Glutamatergic neuron (in vitro differentiated cells): ENCODE data around the gene CDC14A. TPM values are rescaled to one million over a fixed set of nuclear protein-coding genes. Genes with fewer than 3 reads are reported as not detected.

ENCODE experiments used
- DNase-seq: peaks from one replicate; pipeline ENCODE4 v3.0.0; 2022
- H3K27ac Mint-ChIP-seq: one replicate; pipeline ENCODE4 v1.8.0; 2020; ENCODE audit warnings: mild to moderate bottlenecking, mixed read lengths, inconsistent platforms; ENCODE audit not compliant: unreplicated experiment
- H3K27me3 Mint-ChIP-seq: one replicate; pipeline ENCODE4 v1.8.0; 2020; ENCODE audit warnings: mild to moderate bottlenecking, moderate library complexity, mixed read lengths, inconsistent platforms; ENCODE audit not compliant: unreplicated experiment
- H3K36me3 Mint-ChIP-seq: one replicate; pipeline ENCODE4 v1.8.0; 2020; ENCODE audit warnings: mild to moderate bottlenecking, mixed read lengths, inconsistent platforms; ENCODE audit not compliant: unreplicated experiment
- H3K4me1 Mint-ChIP-seq: one replicate; pipeline ENCODE4 v1.8.0; 2020; ENCODE audit warnings: mild to moderate bottlenecking, low read depth, mixed read lengths, inconsistent platforms; ENCODE audit not compliant: unreplicated experiment
- H3K4me3 Mint-ChIP-seq: one replicate; pipeline ENCODE4 v1.8.0; 2020; ENCODE audit warnings: mild to moderate bottlenecking, mixed read lengths, inconsistent platforms; ENCODE audit not compliant: unreplicated experiment
- H3K9me3 Mint-ChIP-seq: one replicate; pipeline ENCODE4 v1.8.0; 2020; ENCODE audit warnings: mild to moderate bottlenecking, moderate library complexity, mixed read lengths, inconsistent platforms; ENCODE audit not compliant: unreplicated experiment
- CTCF ChIP-seq: fragments of 200-600 bp; sonication (generic); IDR thresholded peaks from one replicate; pipeline ENCODE4 v1.5.0; 2021; ENCODE audit not compliant: partially characterized antibody, unreplicated experiment
- total RNA-seq: library from RNA; stranded (reverse); fragmentation: NEBNext Ultra II Directional; extraction: Animal tissue kit (Norgen Biotek cat#: 25700); gene quantifications from one replicate; pipeline ENCODE4 v1.2.1, GENCODE V29; 2021; ENCODE audit not compliant: unreplicated experiment

CDC14A gene
- total RNA-seq, 1 donor from 2014 or later = 9.2 TPM

GRCh38 chr1:100320311-100321099 lies 31.8 kb upstream of the CDC14A start:
- Mint-ChIP-seq H3K27ac (no peak overlapping the region), H3K4me1 (no peaks in the 10 kb centered on the region), H3K36me3 (no peaks in the 10 kb centered on the region), H3K9me3 (no peaks in the 10 kb centered on the region), H3K27me3 (no peaks in the 10 kb centered on the region), H3K4me3 (no peak overlapping the region)
- no peak for TF ChIP-seq CTCF
- DNase-seq = no peak

- no peaks in the 10 kb centered on the region for H3K27me3 Mint-ChIP-seq
- H3K9me3 Mint-ChIP-seq = no peaks in the 10 kb centered on the region
- no peaks in the 10 kb centered on the region for H3K36me3 Mint-ChIP-seq
- H3K4me1 Mint-ChIP-seq = no peaks in the 10 kb centered on the region
- no peak for DNase-seq
- H3K4me3 Mint-ChIP-seq = no peak overlapping the region
- no peak for TF ChIP-seq CTCF
- H3K27ac Mint-ChIP-seq = no peak overlapping the region
Measured at GRCh38 chr1:100321100-100321493, 31.2 kb upstream of the CDC14A start.

- no peaks in the 10 kb centered on the region for H3K36me3 Mint-ChIP-seq
Measured at GRCh38 chr1:100321506-100321905, 30.8 kb upstream of the CDC14A start.

GRCh38 chr1:100322436-100323211 lies 29.7 kb upstream of the CDC14A start:
- no peak for TF ChIP-seq CTCF
- H3K27me3 Mint-ChIP-seq = no peaks in the 10 kb centered on the region
- H3K4me3 Mint-ChIP-seq = no peak overlapping the region
- H3K9me3 Mint-ChIP-seq = no peaks in the 10 kb centered on the region
- no peak overlapping the region for H3K27ac Mint-ChIP-seq
- no peak for DNase-seq
- no peaks in the 10 kb centered on the region for H3K36me3 Mint-ChIP-seq
- H3K4me1 Mint-ChIP-seq = no peaks in the 10 kb centered on the region

More at GRCh38 chr1:100321506-100321905, 30.8 kb upstream of the CDC14A start:
- TF ChIP-seq CTCF = no peak
- H3K27me3 Mint-ChIP-seq = no peaks in the 10 kb centered on the region
- no peaks in the 10 kb centered on the region for H3K4me1 Mint-ChIP-seq
- H3K4me3 Mint-ChIP-seq = no peak overlapping the region
- H3K9me3 Mint-ChIP-seq = no peaks in the 10 kb centered on the region
- DNase-seq = no peak
- no peak overlapping the region for H3K27ac Mint-ChIP-seq

GRCh38 chr1:100323419-100324106 lies 28.7 kb upstream of the CDC14A start:
- H3K36me3 Mint-ChIP-seq = no peaks in the 10 kb centered on the region
- no peak for TF ChIP-seq CTCF
- H3K4me1 Mint-ChIP-seq = no peaks in the 10 kb centered on the region
- H3K9me3 Mint-ChIP-seq = no peaks in the 10 kb centered on the region
- no peaks in the 10 kb centered on the region for H3K27me3 Mint-ChIP-seq
- no peak for DNase-seq
- H3K27ac Mint-ChIP-seq = no peak overlapping the region
- no peak overlapping the region for H3K4me3 Mint-ChIP-seq
